K562 (cell line): ENCODE measurements around the gene RBKS. TPM values are rescaled to one million over a fixed set of nuclear protein-coding genes. Genes with fewer than 3 reads are reported as not detected.

Source experiments
- ATAC-seq: fragments of 200-7000 bp; cut with Tn5 transposase; 3 replicates; pipeline ENCODE4 v1.9.1; 2020; ENCODE audit warnings: moderate library complexity
- BruUV-seq: library from RNA; stranded (reverse); fragments of 400-500 nt; replicated peaks from 2 replicates; lab custom pipeline; 2021; lab: Mats Ljungman, UMichigan
- CTCF ChIA-PET: fragments of 300-600 bp; formaldehyde crosslinking; extraction: SDS; loops from one replicate; lab custom pipeline; 2021; ENCODE audit warnings: low intra/inter-chr PET ratio; lab: Yijun Ruan, JAX
- POLR2A ChIA-PET: fragments of 300-600, 350-650 bp; sonication (Branson Sonifier 250); formaldehyde crosslinking; extraction: SDS; loops from one replicate; lab custom pipeline; 2021; ENCODE audit warnings: antibody characterized with exemption, inconsistent platforms; lab: Yijun Ruan, JAX
- DNase-seq, 4 experiments: peaks; one replicate each; pipeline versions ENCODE4 v3.0.0 to v3.0.0-alpha.2; 2011 to 2018; ENCODE audit warnings: low spot score in 3 of 4, mixed read lengths in 3 of 4; ENCODE audit errors: extremely low read depth in 1 of 4
- FAIRE-seq: peaks from 2 replicates; lab custom pipeline; 2011; peaks lifted over from hg19 to GRCh38; lab: Jason Lieb, UNC
- H2AFZ ChIP-seq: 2 replicates; pipeline ENCODE4 v1.6.0; 2011; ENCODE audit warnings: low read depth, low read length, control low read depth, inconsistent platforms
- H3K27ac ChIP-seq: fragments of 200-600 bp; 3 replicates; pipeline ENCODE4 v1.8.0; 2011; ENCODE audit warnings: low read depth, mild to moderate bottlenecking, control low read depth, inconsistent platforms, low read length, moderate library complexity, mixed read lengths; ENCODE audit errors: extremely low read depth
- H3K27me3 ChIP-seq, 2 experiments: fragments of 300-600 bp in 1 of 2; 2 replicates in 1 of 2; 3 replicates in 1 of 2; pipeline versions ENCODE4 v1.6.0 to v1.8.0; 2011; ENCODE audit warnings: inconsistent platforms in 2 of 2, low read length in 2 of 2, mild to moderate bottlenecking in 1 of 2, mixed read lengths in 1 of 2, moderate library complexity in 1 of 2; ENCODE audit not compliant: control insufficient read depth in 2 of 2, insufficient read depth in 2 of 2
- H3K36me3 ChIP-seq: fragments of 300-600 bp; 3 replicates; pipeline ENCODE4 v1.8.0; 2011; ENCODE audit warnings: mild to moderate bottlenecking, low read length, inconsistent platforms; ENCODE audit not compliant: control insufficient read depth, insufficient read depth
- H3K4me1 ChIP-seq, 2 experiments: fragments of 200-600 bp in 1 of 2; replicated peaks in 1 of 2; 2 replicates in 1 of 2; 3 replicates in 1 of 2; pipeline versions ENCODE4 v1.5.1 to v1.8.0; 2011; ENCODE audit warnings: inconsistent platforms in 2 of 2, low read length in 2 of 2, mild to moderate bottlenecking in 1 of 2, mixed read lengths in 1 of 2, moderate library complexity in 1 of 2; ENCODE audit not compliant: control insufficient read depth in 2 of 2, insufficient read depth in 2 of 2
- H3K4me2 ChIP-seq: 2 replicates; pipeline ENCODE4 v1.6.1; 2011; ENCODE audit warnings: low read length, control low read depth, inconsistent platforms, mixed read lengths; ENCODE audit not compliant: insufficient read depth
- H3K4me3 ChIP-seq: fragments of 200-600 bp; sonication (generic), shearing (Covaris generic); 2 replicates; pipeline ENCODE4 v1.5.1; 2016; ENCODE audit warnings: control low read depth, inconsistent platforms
- H3K79me2 ChIP-seq: fragments of 200-600 bp; 3 replicates; pipeline ENCODE4 v1.8.0; 2011; ENCODE audit warnings: low read length, inconsistent platforms; ENCODE audit not compliant: control insufficient read depth, insufficient read depth
- H3K9ac ChIP-seq, 2 experiments: 2 replicates each; pipeline versions ENCODE4 v1.6.0 to v1.6.1; 2011; ENCODE audit warnings: low read depth in 2 of 2, low read length in 2 of 2, control low read depth in 1 of 2, inconsistent platforms in 1 of 2, mild to moderate bottlenecking in 1 of 2, mixed read lengths in 1 of 2; ENCODE audit not compliant: insufficient read depth in 1 of 2
- H3K9me1 ChIP-seq: one replicate; pipeline ENCODE4 v1.6.0; 2011; ENCODE audit warnings: inconsistent platforms, mild to moderate bottlenecking, low read length, moderate library complexity; ENCODE audit not compliant: control insufficient read depth, insufficient read depth
- H3K9me3 ChIP-seq: replicated peaks from 2 replicates; pipeline ENCODE4 v1.5.1; 2011; ENCODE audit warnings: low read depth, low read length, inconsistent platforms; ENCODE audit not compliant: control insufficient read depth, insufficient read depth
- H4K20me1 ChIP-seq: replicated peaks from 2 replicates; pipeline ENCODE4 v1.6.1; 2011; ENCODE audit warnings: low read length, inconsistent platforms, mixed read lengths; ENCODE audit not compliant: control insufficient read depth, insufficient read depth
- CTBP1 ChIP-seq: fragments of 450-650 bp; IDR thresholded peaks from 2 replicates; pipeline ENCODE4 v1.6.1; 2016; ENCODE audit warnings: borderline replicate concordance
- DIDO1 ChIP-seq: fragments of 450-650 bp; IDR thresholded peaks from 2 replicates; pipeline ENCODE4 v1.6.1; 2016; ENCODE audit warnings: low read depth, missing biosample characterization, missing genetic modification characterization
- HDAC6 ChIP-seq: IDR thresholded peaks from 2 replicates; pipeline ENCODE4 v1.6.1; 2012; ENCODE audit warnings: low read depth, mild to moderate bottlenecking, control low read depth, inconsistent platforms, low read length, moderate library complexity
- HLTF ChIP-seq: fragments of 450-650 bp; IDR thresholded peaks from 2 replicates; pipeline ENCODE4 v1.6.1; 2016
- KDM2B ChIP-seq: fragments of 250-450 bp; sonication (Bioruptor Pico); IDR thresholded peaks from 2 replicates; pipeline ENCODE4 v1.8.0; 2021; ENCODE audit warnings: mild to moderate bottlenecking, moderate library complexity
- MAZ ChIP-seq, 2 experiments: fragments of 450-650 bp in 1 of 2; sonication (generic) in 1 of 2; formaldehyde crosslinking; IDR thresholded peaks in 1 of 2; conservative IDR thresholded peaks in 1 of 2; 2 replicates each; pipeline versions ENCODE4 v1.4.0 to v1.5.0; 2020; ENCODE audit warnings: mild to moderate bottlenecking in 1 of 2, missing genetic modification reagents in 1 of 2
- MTF1 ChIP-seq: fragments of 250-450 bp; sonication (Bioruptor Pico); IDR thresholded peaks from 2 replicates; pipeline ENCODE4 v1.9.0; 2021; ENCODE audit warnings: moderate library complexity, mild to moderate bottlenecking, inconsistent platforms, borderline replicate concordance
- NFATC3 ChIP-seq: fragments of 450-650 bp; IDR thresholded peaks from 2 replicates; pipeline ENCODE4 v1.6.1; 2017; ENCODE audit warnings: mild to moderate bottlenecking
- NR2C2 ChIP-seq, 2 experiments: fragments of 200-800 bp in 1 of 2; sonication (Bioruptor generic) in 1 of 2; sonication (generic) in 1 of 2; formaldehyde crosslinking in 1 of 2; IDR thresholded peaks; 2 replicates each; pipeline versions ENCODE4 v1.6.1 to v1.8.0; 2016 to 2022; ENCODE audit warnings: mild to moderate bottlenecking in 1 of 2, missing compliant biosample characterization in 1 of 2, missing genetic modification characterization in 1 of 2, missing genetic modification reagents in 1 of 2
- TCF15 ChIP-seq: fragments of 250-450 bp; sonication (Bioruptor Pico); IDR thresholded peaks from 2 replicates; pipeline ENCODE4 v1.8.0; 2022; ENCODE audit warnings: moderate library complexity, mild to moderate bottlenecking, inconsistent platforms
- TCF7 ChIP-seq: sonication (generic); IDR thresholded peaks from 2 replicates; pipeline ENCODE4 v1.6.1; 2016; ENCODE audit warnings: antibody characterized with exemption, borderline replicate concordance
- TRIM24 ChIP-seq, 2 experiments: fragments of 450-650 bp; IDR thresholded peaks; 2 replicates each; pipeline ENCODE4 v1.6.1; 2016
- TSHZ1 ChIP-seq: fragments of 250-450 bp; sonication (Bioruptor Pico); IDR thresholded peaks from 2 replicates; pipeline ENCODE4 v1.4.0; 2020; ENCODE audit warnings: mild to moderate bottlenecking, moderate library complexity
- U2AF2 ChIP-seq: fragments of 200-400 bp; formaldehyde crosslinking; optimal IDR thresholded peaks from 2 replicates; pipeline ENCODE3; 2017; ENCODE audit warnings: low read depth, mild to moderate bottlenecking, low read length
- ZBTB1 ChIP-seq: sonication (generic); formaldehyde crosslinking; IDR thresholded peaks from 2 replicates; pipeline ENCODE4 v1.8.1; 2023; ENCODE audit warnings: missing genetic modification reagents, low read depth, mild to moderate bottlenecking, borderline replicate concordance
- ZNF274 ChIP-seq: IDR thresholded peaks from 2 replicates; pipeline ENCODE4 v1.6.1; 2011; ENCODE audit warnings: low read depth, mild to moderate bottlenecking, low read length, moderate library complexity, borderline replicate concordance
- ZNF280B ChIP-seq: fragments of 250-450 bp; sonication (Bioruptor Pico); IDR thresholded peaks from 2 replicates; pipeline ENCODE4 v1.5.1; 2021; ENCODE audit warnings: mild to moderate bottlenecking
- ZNF75A ChIP-seq: fragments of 450-650 bp; formaldehyde crosslinking; IDR thresholded peaks from 2 replicates; pipeline ENCODE4 v1.4.0; 2020; ENCODE audit warnings: mild to moderate bottlenecking
- ZNF778 ChIP-seq: fragments of 450-650 bp; formaldehyde crosslinking; IDR thresholded peaks from 2 replicates; pipeline ENCODE4 v1.4.0; 2020; ENCODE audit warnings: mild to moderate bottlenecking, moderate library complexity
- in situ Hi-C: fragments of 300-500 bp; cut with MboI; formaldehyde crosslinking; loops from 4 replicates; pipeline ENCODE4 v1.15.0; 2018; ENCODE audit warnings: inconsistent platforms, mixed read lengths
- intact Hi-C: fragments of 100-400 bp; cut with micrococcal nuclease; formaldehyde crosslinking; loops from 2 replicates; pipeline ENCODE4 v1.14.2; 2022
- polyA plus RNA-seq, 8 experiments: library from polyadenylated mRNA; depleted of rRNA in 4 of 8; stranded (reverse) in 5 of 8; unstranded in 3 of 8; fragments of >200 nt; fragmentation: Nextera tagmentation in 2 of 8; fragmentation: Illumina TruSeq in 1 of 8; extraction: Ambion mirVana in 2 of 8; extraction: Trizol in 1 of 8; gene quantifications; 2 replicates each; pipeline versions ENCODE4 v1.2.1 to v1.2.3, GENCODE V29; 2011 to 2014; ENCODE audit warnings: inconsistent platforms in 1 of 8, missing spikeins in 1 of 8
- total RNA-seq, 7 experiments: library from RNA; depleted of rRNA in 6 of 7; stranded (reverse); fragments of >200 nt in 6 of 7; fragmentation: Illumina TruSeq in 2 of 7; extraction: Trizol in 2 of 7; gene quantifications; 2 replicates each; pipeline versions ENCODE4 v1.2.1 to v1.2.3, GENCODE V29; 2011 to 2021; ENCODE audit warnings: low replicate concordance in 1 of 7

Gene RBKS
- total and polyA plus RNA-seq, 9 of the 15 experiments (the other 6 are each of a cell fraction or from before 2014, with no cell fraction given) = 0.06 to 0.39 (median 0.19) TPM

- CTCF ChIA-PET = no interaction called here
- Histone ChIP-seq H3K36me3 (no peaks in the 10 kb centered on the region), H3K27me3 (peaks cover 9 to 17% of the 10 kb centered on the region in 2 experiments; a peak in 3 of 5 replicates), H3K4me2 (no peak overlapping the region), H3K9me1 (no peaks in the 10 kb centered on the region), H3K4me3 (no peak overlapping the region), H3K4me1 (no peaks in the 10 kb centered on the region), H3K79me2 (no peaks in the 10 kb centered on the region), H2AFZ (no peak overlapping the region), H4K20me1 (no peaks in the 10 kb centered on the region), H3K27ac (no peak overlapping the region), H3K9ac (no peak overlapping the region), H3K9me3 (no peaks in the 10 kb centered on the region)
- TF ChIP-seq DIDO1 (tag) = no peak
- TF ChIP-seq ZNF280B (CRISPR knock-in tag) = no peak
- TF ChIP-seq HDAC6 = no peak
- TF ChIP-seq TCF7 = no peak
- no peak for TF ChIP-seq KDM2B (CRISPR knock-in tag)
- TF ChIP-seq ZBTB1 = no peak
- no peak for TF ChIP-seq ZNF274
- no peak for TF ChIP-seq MAZ (CRISPR knock-in tag; conservative IDR thresholded peaks at IDR 0.05 in 1 of 2, IDR thresholded peaks at IDR 0.05 in 1 of 2)
- TF ChIP-seq HLTF = no peak
- no peak for TF ChIP-seq NFATC3
- TF ChIP-seq TSHZ1 (CRISPR knock-in tag) = no peak
- TF ChIP-seq CTBP1 = no peak
- TF ChIP-seq ZNF778 (CRISPR knock-in tag) = no peak
- no peak for TF ChIP-seq MTF1 (CRISPR knock-in tag)
- no peak for TF ChIP-seq NR2C2 (CRISPR knock-in tag; IDR thresholded peaks at IDR 0.05)
- TF ChIP-seq NR2C2 (tag; IDR thresholded peaks at IDR 0.05) = no peak
- no peak for TF ChIP-seq ZNF75A (CRISPR knock-in tag)
- no peak for TF ChIP-seq TCF15 (CRISPR knock-in tag)
- no peak for TF ChIP-seq U2AF2
- TF ChIP-seq TRIM24 (IDR thresholded peaks at IDR 0.05) = no peak
- no TSS peak for BruUV-seq
- intact Hi-C loops (no loop called here), in situ Hi-C loops (no loop called here)
- DNase-seq (no peak), ATAC-seq (no peak), FAIRE-seq (no peak)
- POLR2A ChIA-PET = no interaction called here
Measured at GRCh38 chr2:27860111-27860510, 30.1 kb downstream of the RBKS start.
